CD14-positive monocyte (primary cell): ENCODE measurements around the gene POMT2. TPM values are rescaled to one million over a fixed set of nuclear protein-coding genes. Genes with fewer than 3 reads are reported as not detected.

ENCODE experiments used
- DNase-seq, 3 donors: peaks; one replicate each; pipeline ENCODE4 v3.0.0-alpha.2; 2011 to 2022
- H2AFZ ChIP-seq: 2 replicates; pipeline ENCODE4 v1.6.0; 2012; ENCODE audit warnings: mild to moderate bottlenecking, low read depth, low read length, inconsistent platforms; ENCODE audit not compliant: insufficient read depth, poor library complexity, severe bottlenecking
- H3K27ac ChIP-seq, 2 donors: 1 replicate in 1 of 2; 2 replicates in 1 of 2; pipeline ENCODE4 v1.5.1; 2012 to 2013; ENCODE audit warnings: low read length in 2 of 2, control low read depth in 1 of 2, inconsistent platforms in 1 of 2, low read depth in 1 of 2, mild to moderate bottlenecking in 1 of 2
- H3K27me3 ChIP-seq, 2 donors: one replicate each; pipeline versions ENCODE4 v1.6.0 to v1.6.1; 2011 to 2013; ENCODE audit warnings: low read length in 2 of 2; ENCODE audit not compliant: control insufficient read depth in 2 of 2, insufficient read depth in 2 of 2
- H3K36me3 ChIP-seq, 2 donors: replicated peaks in 1 of 2; 1 replicate in 1 of 2; 2 replicates in 1 of 2; pipeline versions ENCODE4 v1.5.1 to v1.6.1; 2012 to 2013; ENCODE audit warnings: low read length in 2 of 2, control low read depth in 1 of 2, inconsistent platforms in 1 of 2, mild to moderate bottlenecking in 1 of 2; ENCODE audit not compliant: insufficient read depth in 2 of 2, control insufficient read depth in 1 of 2
- H3K4me1 ChIP-seq, 2 donors: 1 replicate in 1 of 2; 2 replicates in 1 of 2; pipeline versions ENCODE4 v1.5.1 to v1.6.1; 2012 to 2013; ENCODE audit warnings: low read length in 2 of 2, control low read depth in 1 of 2, inconsistent platforms in 1 of 2, mild to moderate bottlenecking in 1 of 2, moderate library complexity in 1 of 2; ENCODE audit not compliant: insufficient read depth in 2 of 2, control insufficient read depth in 1 of 2
- H3K4me2 ChIP-seq: replicated peaks from 2 replicates; pipeline ENCODE3; 2012; ENCODE audit warnings: low read length, moderate library complexity, mild to moderate bottlenecking; ENCODE audit not compliant: poor library complexity, severe bottlenecking; ENCODE audit errors: extremely low read depth
- H3K4me3 ChIP-seq, 3 experiments: fragments of 200-600 bp in 1 of 3; sonication (generic) in 1 of 3; replicated peaks in 1 of 3; 1 replicate in 2 of 3; 2 replicates in 1 of 3; pipeline ENCODE4 v1.5.1; 2011 to 2013; ENCODE audit warnings: low read length in 3 of 3, mild to moderate bottlenecking in 3 of 3, control low read depth in 2 of 3, low read depth in 2 of 3, inconsistent platforms in 1 of 3, moderate library complexity in 1 of 3
- H3K79me2 ChIP-seq: 2 replicates; pipeline ENCODE4 v1.6.0; 2012; ENCODE audit warnings: mild to moderate bottlenecking, control low read depth, inconsistent platforms, low read length, moderate library complexity; ENCODE audit not compliant: insufficient read depth
- H3K9ac ChIP-seq: 2 replicates; pipeline ENCODE4 v1.6.0; 2017; ENCODE audit warnings: low read length, mild to moderate bottlenecking; ENCODE audit not compliant: insufficient read depth, poor library complexity, severe bottlenecking
- H3K9me3 ChIP-seq, 2 donors: replicated peaks in 1 of 2; 1 replicate in 1 of 2; 2 replicates in 1 of 2; pipeline versions ENCODE4 v1.5.1 to v1.6.1; 2012 to 2013; ENCODE audit warnings: low read length in 2 of 2, control low read depth in 1 of 2; ENCODE audit not compliant: control insufficient read depth in 1 of 2, insufficient read depth in 1 of 2
- H4K20me1 ChIP-seq: 2 replicates; pipeline ENCODE4 v1.6.0; 2012; ENCODE audit warnings: mild to moderate bottlenecking, low read length, control low read depth, moderate library complexity; ENCODE audit not compliant: insufficient read depth
- H3K27ac Mint-ChIP-seq, 7 donors: one replicate each; pipeline ENCODE4 v1.8.0; 2020; ENCODE audit warnings: mild to moderate bottlenecking in 7 of 7, mixed read lengths in 7 of 7, moderate library complexity in 6 of 7, inconsistent platforms in 2 of 7
- H3K27me3 Mint-ChIP-seq, 3 donors: one replicate each; pipeline ENCODE4 v1.8.0; 2021 to 2022; ENCODE audit warnings: low read depth in 3 of 3, mild to moderate bottlenecking in 3 of 3, mixed read lengths in 3 of 3, moderate library complexity in 3 of 3, inconsistent platforms in 1 of 3
- H3K36me3 Mint-ChIP-seq, 2 donors: one replicate each; pipeline ENCODE4 v1.8.0; 2020; ENCODE audit warnings: mixed read lengths in 2 of 2, inconsistent platforms in 1 of 2, mild to moderate bottlenecking in 1 of 2
- H3K4me1 Mint-ChIP-seq: one replicate; pipeline ENCODE4 v1.8.0; 2020; ENCODE audit warnings: mild to moderate bottlenecking, mixed read lengths
- H3K4me3 Mint-ChIP-seq, 2 donors: one replicate each; pipeline ENCODE4 v1.8.0; 2020; ENCODE audit warnings: mild to moderate bottlenecking in 2 of 2, mixed read lengths in 2 of 2, moderate library complexity in 1 of 2
- H3K9me3 Mint-ChIP-seq, 7 donors: one replicate each; pipeline ENCODE4 v1.8.0; 2020 to 2022; ENCODE audit warnings: mixed read lengths in 7 of 7, mild to moderate bottlenecking in 6 of 7, moderate library complexity in 6 of 7, inconsistent platforms in 2 of 7
- WGBS: methylation state at CpG from one replicate; pipeline ENCODE4 v1.1.5; 2013; ENCODE audit warnings: missing lambda C conversion rate; ENCODE audit not compliant: insufficient coverage; 5-methylcytosine and 5-hydroxymethylcytosine counted together
- intact Hi-C, 2 donors: fragments of 100-400 bp; cut with micrococcal nuclease; formaldehyde crosslinking; loops; one replicate each; pipeline versions ENCODE4 v1.15.0 to v1.15.1; 2023
- polyA plus RNA-seq, 3 donors: library from polyadenylated mRNA; depleted of rRNA in 1 of 3; unstranded in 2 of 3; stranded (reverse) in 1 of 3; fragments of 300-500 nt in 2 of 3; fragments of >200 nt in 1 of 3; fragmentation: Illumina TruSeq in 2 of 3; gene quantifications; 1 replicate in 2 of 3; 2 replicates in 1 of 3; pipeline ENCODE4 v1.2.3, GENCODE V29; 2012 to 2021
- TF ChIP-seq, protein P1 (sequence below): fragments of 200-600 bp; IDR thresholded peaks from one replicate; pipeline ENCODE4 v1.8.0; 2022; ENCODE audit warnings: antibody characterized with exemption, mild to moderate bottlenecking

POMT2 gene
- polyA plus RNA-seq, 3 donors = 1.5 to 8.9 (median 1.8) TPM

- Mint-ChIP-seq H3K9me3 (peaks cover 0 to 11% (median 2%) of the 10 kb centered on the region in 7 donors), H3K4me1 (no peaks in the 10 kb centered on the region), H3K27ac (no peak overlapping the region), H3K4me3 (no peak overlapping the region), H3K36me3 (peaks cover 4 to 13% of the 10 kb centered on the region in 2 donors), H3K27me3 (peaks cover 30 to 44% (median 35%) of the 10 kb centered on the region in 3 donors)
- no peak overlapping the region for H3K4me2 ChIP-seq
- H4K20me1 ChIP-seq = no peaks in the 10 kb centered on the region
- no peak for DNase-seq
- H3K79me2 ChIP-seq = no peaks in the 10 kb centered on the region
- H3K4me1 ChIP-seq = no peaks in the 10 kb centered on the region
- H3K27ac ChIP-seq = no peak overlapping the region
- H3K4me3 ChIP-seq = no peak overlapping the region
- intact Hi-C loops = no loop called here
- peaks cover 19 to 29% of the 10 kb centered on the region in 2 donors for H3K27me3 ChIP-seq
- no peaks in the 10 kb centered on the region for H3K9me3 ChIP-seq
- H2AFZ ChIP-seq = no peak overlapping the region
- H3K36me3 ChIP-seq = peaks cover 0 to 6% of the 10 kb centered on the region in 2 donors
- TF ChIP-seq, protein P1, sequence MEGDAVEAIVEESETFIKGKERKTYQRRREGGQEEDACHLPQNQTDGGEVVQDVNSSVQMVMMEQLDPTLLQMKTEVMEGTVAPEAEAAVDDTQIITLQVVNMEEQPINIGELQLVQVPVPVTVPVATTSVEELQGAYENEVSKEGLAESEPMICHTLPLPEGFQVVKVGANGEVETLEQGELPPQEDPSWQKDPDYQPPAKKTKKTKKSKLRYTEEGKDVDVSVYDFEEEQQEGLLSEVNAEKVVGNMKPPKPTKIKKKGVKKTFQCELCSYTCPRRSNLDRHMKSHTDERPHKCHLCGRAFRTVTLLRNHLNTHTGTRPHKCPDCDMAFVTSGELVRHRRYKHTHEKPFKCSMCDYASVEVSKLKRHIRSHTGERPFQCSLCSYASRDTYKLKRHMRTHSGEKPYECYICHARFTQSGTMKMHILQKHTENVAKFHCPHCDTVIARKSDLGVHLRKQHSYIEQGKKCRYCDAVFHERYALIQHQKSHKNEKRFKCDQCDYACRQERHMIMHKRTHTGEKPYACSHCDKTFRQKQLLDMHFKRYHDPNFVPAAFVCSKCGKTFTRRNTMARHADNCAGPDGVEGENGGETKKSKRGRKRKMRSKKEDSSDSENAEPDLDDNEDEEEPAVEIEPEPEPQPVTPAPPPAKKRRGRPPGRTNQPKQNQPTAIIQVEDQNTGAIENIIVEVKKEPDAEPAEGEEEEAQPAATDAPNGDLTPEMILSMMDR = no peak
- no peak overlapping the region for H3K9ac ChIP-seq
- WGBS = 95% methylated on average over 4 of the region's 4 CpGs
These were observed 46.9 kb downstream of the POMT2 start for GRCh38 chr14:77273796-77274195.

DNA sequence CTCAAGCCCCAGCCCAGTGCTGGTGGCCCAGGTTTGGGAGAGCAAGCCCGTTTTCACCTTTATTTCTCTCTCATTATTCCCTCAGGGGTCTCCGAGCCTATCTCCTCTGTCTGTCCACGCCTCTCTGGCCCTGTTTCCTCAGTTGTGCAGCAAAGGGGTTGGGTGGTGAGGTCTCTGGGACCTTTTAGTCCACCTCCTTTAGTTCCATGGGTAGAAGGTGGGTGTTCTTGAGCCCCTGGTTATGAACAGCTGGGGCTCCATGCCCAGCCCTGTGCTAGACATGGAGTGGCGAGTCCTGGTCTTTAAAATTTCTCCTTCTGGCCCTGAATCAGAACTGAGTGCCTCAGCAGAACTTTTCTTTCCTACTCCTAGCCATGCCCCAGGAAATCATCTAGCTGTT is 48.4 kb downstream of the POMT2 start:
- Histone ChIP-seq H3K4me3 (no peak overlapping the region), H3K36me3 (no peaks in the 10 kb centered on the region), H3K79me2 (no peaks in the 10 kb centered on the region), H3K4me1 (no peaks in the 10 kb centered on the region), H3K27ac (no peak overlapping the region), H3K27me3 (peaks cover 20 to 35% of the 10 kb centered on the region in 2 donors), H3K9me3 (peaks cover 0 to 11% of the 10 kb centered on the region in 2 donors), H4K20me1 (no peaks in the 10 kb centered on the region), H3K4me2 (no peak overlapping the region), H2AFZ (no peak overlapping the region), H3K9ac (no peak overlapping the region)
- TF ChIP-seq, protein P1 = no peak
- Mint-ChIP-seq H3K4me3 (no peak overlapping the region), H3K36me3 (peaks cover 1 to 4% of the 10 kb centered on the region in 2 donors), H3K27me3 (peaks cover 41 to 57% (median 41%) of the 10 kb centered on the region in 3 donors), H3K27ac (no peak overlapping the region), H3K9me3 (peaks cover 0 to 23% (median 8%) of the 10 kb centered on the region in 7 donors), H3K4me1 (no peaks in the 10 kb centered on the region)
- intact Hi-C loops = no loop called here
- no peak for DNase-seq
- WGBS = 87% methylated on average over 2 of the region's 4 CpGs
